SJCRH30 (cell line): Measurements from ENCODE around the gene SPIB. TPM values are rescaled to one million over a fixed set of nuclear protein-coding genes. Genes with fewer than 3 reads are reported as not detected.

Experiments
- DNase-seq, 2 experiments: peaks; one replicate each; pipeline ENCODE4 v3.0.0-alpha.2; 2015 to 2020
- H3K27ac ChIP-seq: fragments of 250-450 bp; sonication (Bioruptor Pico); 2 replicates; pipeline ENCODE4 v1.5.1; 2020; ENCODE audit warnings: mild to moderate bottlenecking, moderate library complexity
- H3K27me3 ChIP-seq: fragments of 250-450 bp; sonication (Bioruptor Pico); 2 replicates; pipeline ENCODE4 v1.5.1; 2020; ENCODE audit warnings: mild to moderate bottlenecking, moderate library complexity
- H3K36me3 ChIP-seq: fragments of 250-450 bp; sonication (Bioruptor Pico); 2 replicates; pipeline ENCODE4 v1.5.1; 2020; ENCODE audit warnings: mild to moderate bottlenecking, moderate library complexity
- H3K4me1 ChIP-seq: fragments of 250-450 bp; sonication (Bioruptor Pico); 2 replicates; pipeline ENCODE4 v1.5.1; 2020; ENCODE audit warnings: mild to moderate bottlenecking, moderate library complexity
- H3K4me3 ChIP-seq: fragments of 250-450 bp; sonication (Bioruptor Pico); 2 replicates; pipeline ENCODE4 v1.5.1; 2020; ENCODE audit warnings: mild to moderate bottlenecking, moderate library complexity
- H3K9me3 ChIP-seq: fragments of 250-450 bp; sonication (Bioruptor Pico); replicated peaks from 2 replicates; pipeline ENCODE4 v1.5.1; 2020; ENCODE audit warnings: mild to moderate bottlenecking, moderate library complexity
- total RNA-seq: library from RNA; depleted of rRNA; stranded (reverse); fragments of >200 nt; shearing (Covaris generic); gene quantifications from 2 replicates; pipeline ENCODE4 v1.2.3, GENCODE V29; 2014

The SPIB gene
- total RNA-seq, 1 experiment from 2014 or later = 0.83 TPM

- no peak overlapping the region for H3K4me3 ChIP-seq
- peaks cover 48% of the 10 kb centered on the region for H3K36me3 ChIP-seq
- no peaks in the 10 kb centered on the region for H3K27me3 ChIP-seq
- no peaks in the 10 kb centered on the region for H3K4me1 ChIP-seq
- no peak for DNase-seq
- no peaks in the 10 kb centered on the region for H3K9me3 ChIP-seq
- no peak overlapping the region for H3K27ac ChIP-seq
Measured at GRCh38 chr19:50406156-50406820, 12.4 kb upstream of the SPIB start.

GRCh38 chr19:50406829-50407228, 11.9 kb upstream of the SPIB start:
- Histone ChIP-seq H3K9me3 (no peaks in the 10 kb centered on the region), H3K4me1 (no peaks in the 10 kb centered on the region), H3K27me3 (no peaks in the 10 kb centered on the region), H3K4me3 (no peak overlapping the region), H3K27ac (no peak overlapping the region), H3K36me3 (peaks cover 43% of the 10 kb centered on the region)
- DNase-seq = no peak

GRCh38 chr19:50409347-50409746, 9.4 kb upstream of the SPIB start:
- Histone ChIP-seq H3K27ac (no peak overlapping the region), H3K9me3 (no peaks in the 10 kb centered on the region), H3K4me3 (no peak overlapping the region), H3K36me3 (peaks cover 39% of the 10 kb centered on the region), H3K4me1 (no peaks in the 10 kb centered on the region), H3K27me3 (no peaks in the 10 kb centered on the region)
- DNase-seq = no peak

- no peak overlapping the region for H3K4me3 ChIP-seq
- no peaks in the 10 kb centered on the region for H3K27me3 ChIP-seq
- no peak for DNase-seq
- H3K4me1 ChIP-seq = no peaks in the 10 kb centered on the region
- no peaks in the 10 kb centered on the region for H3K9me3 ChIP-seq
- H3K36me3 ChIP-seq = peaks cover 33% of the 10 kb centered on the region
- H3K27ac ChIP-seq = no peak overlapping the region
Measured at GRCh38 chr19:50410109-50410508, 8.6 kb upstream of the SPIB start.

- no peaks in the 10 kb centered on the region for H3K9me3 ChIP-seq
- DNase-seq = no peak
- H3K4me1 ChIP-seq = no peaks in the 10 kb centered on the region
- no peak overlapping the region for H3K27ac ChIP-seq
- peaks cover 26% of the 10 kb centered on the region for H3K36me3 ChIP-seq
- no peak overlapping the region for H3K4me3 ChIP-seq
- no peaks in the 10 kb centered on the region for H3K27me3 ChIP-seq
Measured at GRCh38 chr19:50412419-50412818, 6.3 kb upstream of the SPIB start.

GRCh38 chr19:50413096-50413495, 5.6 kb upstream of the SPIB start:
- H3K9me3 ChIP-seq = no peaks in the 10 kb centered on the region
- H3K36me3 ChIP-seq = peaks cover 26% of the 10 kb centered on the region
- no peak for DNase-seq
- H3K27ac ChIP-seq = no peak overlapping the region
- no peaks in the 10 kb centered on the region for H3K27me3 ChIP-seq
- no peaks in the 10 kb centered on the region for H3K4me1 ChIP-seq
- no peak overlapping the region for H3K4me3 ChIP-seq

- Histone ChIP-seq H3K36me3 (peaks cover 26% of the 10 kb centered on the region), H3K4me1 (peaks cover under 1% of the 10 kb centered on the region; the same call in 1 of the 2 replicates)
Measured at GRCh38 chr19:50413531-50413930, 5.2 kb upstream of the SPIB start.

GRCh38 chr19:50414864-50415660, 3.7 kb upstream of the SPIB start:
- no peaks in the 10 kb centered on the region for H3K27me3 ChIP-seq
- H3K27ac ChIP-seq = no peak overlapping the region
- DNase-seq = peak in 1 of 2 experiments; percentile 41
- H3K4me3 ChIP-seq = no peak overlapping the region
- peaks cover 6% of the 10 kb centered on the region; the same call in 1 of the 2 replicates for H3K4me1 ChIP-seq
- no peaks in the 10 kb centered on the region for H3K9me3 ChIP-seq
- H3K36me3 ChIP-seq = peaks cover 16% of the 10 kb centered on the region

More at GRCh38 chr19:50413531-50413930, 5.2 kb upstream of the SPIB start:
- H3K27me3 ChIP-seq = no peaks in the 10 kb centered on the region
- H3K27ac ChIP-seq = no peak overlapping the region
- DNase-seq = no peak
- H3K9me3 ChIP-seq = no peaks in the 10 kb centered on the region
- no peak overlapping the region for H3K4me3 ChIP-seq

GRCh38 chr19:50415661-50416033, 3.1 kb upstream of the SPIB start:
- Histone ChIP-seq H3K27me3 (no peaks in the 10 kb centered on the region), H3K4me3 (no peak overlapping the region), H3K36me3 (peaks cover 11% of the 10 kb centered on the region), H3K27ac (no peak overlapping the region), H3K9me3 (no peaks in the 10 kb centered on the region), H3K4me1 (peaks cover 6% of the 10 kb centered on the region; the same call in 1 of the 2 replicates)
- no peak for DNase-seq

- Histone ChIP-seq H3K27me3 (no peaks in the 10 kb centered on the region), H3K27ac (no peak overlapping the region), H3K9me3 (no peaks in the 10 kb centered on the region), H3K4me1 (peaks cover 6% of the 10 kb centered on the region; the same call in 1 of the 2 replicates), H3K4me3 (no peak overlapping the region), H3K36me3 (peaks cover 11% of the 10 kb centered on the region)
- DNase-seq = no peak
Measured at GRCh38 chr19:50416034-50416977, 2.4 kb upstream of the SPIB start.

- Histone ChIP-seq H3K27me3 (no peaks in the 10 kb centered on the region), H3K4me1 (peaks cover 6% of the 10 kb centered on the region; the same call in 1 of the 2 replicates), H3K4me3 (no peak overlapping the region), H3K27ac (no peak overlapping the region), H3K9me3 (no peaks in the 10 kb centered on the region), H3K36me3 (peaks cover 11% of the 10 kb centered on the region)
- no peak for DNase-seq
Measured at GRCh38 chr19:50417111-50418081, 1.3 kb upstream of the SPIB start.

- Histone ChIP-seq H3K36me3 (no peaks in the 10 kb centered on the region; the same call in 1 of the 2 replicates), H3K27ac (no peak overlapping the region), H3K9me3 (no peaks in the 10 kb centered on the region)
Measured at GRCh38 chr19:50419022-50419579, 363 bp downstream of the SPIB start.

GRCh38 chr19:50419580-50420035, 870 bp downstream of the SPIB start:
- Histone ChIP-seq H3K27ac (no peak overlapping the region), H3K36me3 (no peaks in the 10 kb centered on the region; the same call in 1 of the 2 replicates), H3K27me3 (no peaks in the 10 kb centered on the region), H3K4me1 (peaks cover 6% of the 10 kb centered on the region; the same call in 1 of the 2 replicates), H3K4me3 (peak overlapping the region; percentile 33), H3K9me3 (no peaks in the 10 kb centered on the region)
- peak in 1 of 2 experiments; percentile 32 for DNase-seq

More at GRCh38 chr19:50419022-50419579, 363 bp downstream of the SPIB start:
- Histone ChIP-seq H3K4me1 (peaks cover 6% of the 10 kb centered on the region; the same call in 1 of the 2 replicates), H3K4me3 (peak overlapping the region; percentile 33), H3K27me3 (no peaks in the 10 kb centered on the region)
- peak in 1 of 2 experiments; percentile 34 for DNase-seq
